HUES48 (cell line): ENCODE measurements around the gene CASP2.

ENCODE experiments used
- H3K27ac ChIP-seq: one replicate; pipeline ENCODE4 v1.7.0; 2013; ENCODE audit warnings: low read depth, low read length, inconsistent platforms
- H3K27me3 ChIP-seq: 2 replicates; pipeline ENCODE4 v1.6.1; 2013; ENCODE audit warnings: mild to moderate bottlenecking, low read length; ENCODE audit not compliant: control insufficient read depth, insufficient read depth
- H3K36me3 ChIP-seq: 2 replicates; pipeline ENCODE4 v1.6.1; 2013; ENCODE audit warnings: low read length; ENCODE audit not compliant: control insufficient read depth, insufficient read depth
- H3K4me1 ChIP-seq: 2 replicates; pipeline ENCODE4 v1.6.1; 2013; ENCODE audit warnings: mild to moderate bottlenecking, low read length; ENCODE audit not compliant: control insufficient read depth, insufficient read depth
- H3K4me3 ChIP-seq: 2 replicates; pipeline ENCODE4 v1.5.1; 2013; ENCODE audit warnings: mild to moderate bottlenecking, low read depth, low read length
- H3K9ac ChIP-seq: 2 replicates; pipeline ENCODE4 v1.6.1; 2013; ENCODE audit warnings: mild to moderate bottlenecking, low read depth, low read length, moderate library complexity
- H3K9me3 ChIP-seq: 2 replicates; pipeline ENCODE4 v1.6.1; 2013; ENCODE audit warnings: low read length; ENCODE audit not compliant: control insufficient read depth, insufficient read depth

The CASP2 gene

DNA sequence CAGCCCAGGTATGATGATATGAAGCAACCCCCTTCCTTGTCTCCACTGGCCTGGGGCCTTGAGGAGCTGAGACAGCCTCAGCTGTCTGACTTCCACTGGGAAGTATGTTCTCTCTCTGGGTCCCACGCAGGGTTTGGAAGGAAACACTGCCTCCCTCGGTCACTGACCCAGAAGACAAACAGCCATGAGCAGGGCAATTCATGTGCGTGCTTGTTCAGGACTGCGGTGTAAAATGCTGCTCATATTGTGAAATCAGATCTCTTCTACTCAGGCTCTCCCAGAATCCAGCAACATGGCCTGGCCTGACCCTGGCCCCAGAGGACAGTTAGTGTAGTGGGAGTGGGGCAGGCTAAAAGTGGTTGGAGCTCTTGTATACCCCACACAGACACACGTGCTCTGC, 30.5 kb downstream of the CASP2 start:
- H3K9ac ChIP-seq: no peak overlapping the region
- no peaks in the 10 kb centered on the region for H3K9me3 ChIP-seq
- H3K36me3 ChIP-seq: no peaks in the 10 kb centered on the region
- no peaks in the 10 kb centered on the region for H3K27me3 ChIP-seq
- H3K27ac ChIP-seq: no peak overlapping the region
- no peaks in the 10 kb centered on the region for H3K4me1 ChIP-seq
- H3K4me3 ChIP-seq: no peak overlapping the region

DNA sequence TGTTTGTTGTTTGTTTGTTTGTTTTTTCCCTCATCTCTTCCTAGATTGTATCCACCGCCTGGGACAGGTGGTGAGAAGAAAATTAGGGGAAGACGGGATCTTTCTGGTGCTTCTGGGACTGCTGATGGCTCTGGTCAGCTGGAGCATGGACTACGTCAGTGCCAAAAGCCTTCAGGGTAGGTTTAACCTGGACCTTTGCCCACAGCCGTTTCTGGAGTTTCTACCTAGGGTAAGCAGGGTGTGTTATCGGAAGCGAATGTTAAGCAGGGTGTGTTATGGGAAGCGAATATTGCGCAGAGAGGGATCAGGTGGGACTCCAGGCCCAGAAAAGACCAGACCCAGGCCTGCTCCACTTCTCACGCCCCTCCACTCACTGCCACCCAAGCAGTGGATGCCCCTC, 32.5 kb downstream of the CASP2 start:
- Histone ChIP-seq H3K27ac (no peak overlapping the region), H3K4me1 (peaks cover 5% of the 10 kb centered on the region; the same call in 1 of the 2 replicates), H3K4me3 (no peak overlapping the region)

DNA sequence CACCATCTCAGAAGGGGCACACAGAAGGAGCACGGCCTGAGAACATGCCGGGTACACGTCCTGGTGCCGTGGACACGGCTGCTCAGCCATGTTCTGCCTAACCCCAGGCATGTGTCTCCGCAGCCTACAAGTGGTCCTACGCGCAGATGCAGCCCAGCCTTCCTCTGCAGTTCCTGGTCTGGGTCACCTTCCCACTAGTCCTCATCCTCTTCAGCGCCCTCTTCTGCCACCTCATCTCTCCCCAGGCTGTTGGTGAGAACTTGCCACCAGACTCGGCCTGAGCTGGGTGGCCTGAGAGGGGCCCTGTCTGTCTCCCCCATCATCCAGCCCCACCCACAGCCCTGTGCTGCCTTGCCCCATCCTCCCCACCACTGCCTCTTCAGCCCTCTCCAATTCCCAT, 33.1 kb downstream of the CASP2 start:
- Histone ChIP-seq H3K36me3 (no peaks in the 10 kb centered on the region), H3K27me3 (no peaks in the 10 kb centered on the region), H3K4me3 (no peak overlapping the region), H3K27ac (no peak overlapping the region), H3K9ac (no peak overlapping the region), H3K4me1 (peaks cover 8% of the 10 kb centered on the region; the same call in 1 of the 2 replicates), H3K9me3 (no peaks in the 10 kb centered on the region)

More for the DNA sequence above, 32.5 kb downstream of the CASP2 start:
- H3K36me3 ChIP-seq: no peaks in the 10 kb centered on the region
- no peaks in the 10 kb centered on the region for H3K9me3 ChIP-seq
- H3K27me3 ChIP-seq: no peaks in the 10 kb centered on the region
- no peak overlapping the region for H3K9ac ChIP-seq

DNA sequence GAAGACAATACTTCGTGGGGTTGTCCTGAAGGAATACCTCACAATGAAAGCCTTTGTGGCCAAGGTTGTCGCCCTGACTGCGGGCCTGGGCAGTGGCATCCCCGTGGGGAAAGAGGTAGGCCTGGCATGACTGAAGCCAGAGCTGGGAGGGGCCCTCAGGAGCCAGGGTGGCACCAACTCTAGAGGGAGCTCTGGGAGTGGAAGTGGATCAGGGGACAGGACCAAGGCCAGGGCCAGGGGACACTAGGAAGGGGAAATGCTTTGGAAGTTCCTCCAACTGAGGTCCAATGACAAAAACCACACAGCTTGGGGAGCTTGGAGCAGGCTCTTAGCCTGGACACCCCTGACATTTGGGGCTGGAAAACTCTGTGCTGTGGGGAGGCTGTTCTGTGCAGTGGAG, 33.6 kb downstream of the CASP2 start:
- H3K4me3 ChIP-seq: no peak overlapping the region
- H3K27ac ChIP-seq: no peak overlapping the region
- H3K36me3 ChIP-seq: no peaks in the 10 kb centered on the region
- no peaks in the 10 kb centered on the region for H3K9me3 ChIP-seq
- H3K27me3 ChIP-seq: no peaks in the 10 kb centered on the region
- no peak overlapping the region for H3K9ac ChIP-seq
- H3K4me1 ChIP-seq: peaks cover 8% of the 10 kb centered on the region; the same call in 1 of the 2 replicates

DNA sequence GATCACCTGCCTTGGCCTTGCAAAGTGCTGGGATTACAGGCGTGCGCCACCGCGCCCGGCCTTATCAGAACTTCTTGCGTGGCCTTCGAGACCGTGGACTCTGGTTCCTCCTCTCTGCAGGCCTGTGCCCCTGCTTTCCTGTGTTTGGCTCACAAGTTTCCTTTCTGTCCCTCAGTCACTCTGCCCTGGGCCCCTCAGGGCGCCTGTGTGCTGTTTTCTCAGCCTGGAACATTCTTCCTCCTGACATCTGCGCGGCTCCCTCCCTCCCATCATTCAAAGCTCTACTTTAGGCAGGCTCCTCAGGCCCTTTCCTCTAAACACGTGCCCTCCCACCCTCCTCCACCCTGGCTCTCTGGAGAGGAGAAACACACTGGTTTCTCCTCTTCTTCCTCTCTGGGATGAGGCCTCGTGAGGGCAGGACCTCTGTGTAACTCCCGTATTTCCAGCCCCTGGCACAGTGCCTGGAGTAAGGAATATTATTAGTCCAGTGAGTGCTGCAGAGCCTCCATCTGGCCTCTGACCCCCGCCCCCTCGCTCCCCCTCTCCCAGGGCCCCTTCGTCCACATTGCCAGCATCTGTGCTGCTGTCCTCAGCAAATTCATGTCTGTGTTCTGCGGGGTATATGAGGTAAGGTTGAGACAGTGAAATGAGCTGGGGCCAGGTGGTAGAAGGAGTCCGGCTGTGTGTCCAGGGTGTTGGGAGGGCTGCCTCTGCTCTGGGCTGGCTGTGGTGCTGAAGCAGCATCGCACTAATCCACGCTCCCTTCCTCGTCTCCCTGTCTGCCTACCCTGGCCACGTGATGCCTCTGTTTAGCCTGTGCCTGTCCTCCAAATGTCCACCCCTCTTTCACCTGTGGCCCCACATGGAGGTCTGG, 34.8 kb downstream of the CASP2 start:
- no peaks in the 10 kb centered on the region for H3K9me3 ChIP-seq
- no peaks in the 10 kb centered on the region for H3K36me3 ChIP-seq
- no peak overlapping the region for H3K4me3 ChIP-seq
- no peak overlapping the region for H3K27ac ChIP-seq
- H3K27me3 ChIP-seq: no peaks in the 10 kb centered on the region
- no peak overlapping the region for H3K9ac ChIP-seq
- peaks cover 8% of the 10 kb centered on the region; the same call in 1 of the 2 replicates for H3K4me1 ChIP-seq

DNA sequence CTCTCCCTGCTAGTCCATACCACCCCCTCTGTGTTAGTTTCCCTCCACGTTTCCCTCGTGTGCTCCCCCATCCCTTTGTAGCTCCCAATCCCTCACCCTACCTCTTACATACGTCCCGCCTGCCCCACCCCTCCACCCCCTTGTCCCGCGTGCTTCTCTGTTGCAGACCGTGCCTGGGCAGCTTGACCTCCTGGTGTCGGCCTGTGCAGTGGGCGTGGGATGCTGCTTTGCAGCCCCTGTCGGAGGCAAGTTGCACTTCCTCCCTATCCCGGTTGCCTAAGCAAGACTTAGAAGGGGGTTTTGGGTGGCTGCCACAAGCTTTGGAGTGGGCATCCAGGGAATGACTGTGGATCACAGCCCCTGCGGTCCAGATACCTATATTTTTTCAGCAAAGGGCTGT, 35.5 kb downstream of the CASP2 start:
- Histone ChIP-seq H3K4me1 (peaks cover 8% of the 10 kb centered on the region; the same call in 1 of the 2 replicates), H3K9ac (no peak overlapping the region)

DNA sequence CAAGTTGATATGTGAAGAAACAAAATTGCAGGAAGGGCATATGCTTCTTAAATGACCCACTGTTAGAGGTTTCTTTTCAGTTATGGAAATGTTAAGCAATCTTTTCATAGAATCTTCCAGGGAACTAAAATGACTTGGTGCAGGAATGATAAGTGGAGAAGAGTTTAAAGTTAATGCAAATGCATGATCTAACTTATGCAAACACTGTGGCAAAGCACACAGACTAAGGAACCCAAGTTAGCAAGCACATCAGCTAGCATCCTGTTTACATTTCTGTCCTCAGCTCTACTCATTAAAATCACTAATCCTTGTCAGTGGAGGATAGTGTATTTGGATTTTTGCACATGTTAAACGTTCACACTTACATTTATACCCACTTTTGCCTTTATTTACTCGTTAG, 37.1 kb downstream of the CASP2 start:
- Histone ChIP-seq H3K27me3 (no peaks in the 10 kb centered on the region), H3K27ac (no peak overlapping the region), H3K36me3 (no peaks in the 10 kb centered on the region), H3K4me1 (peaks cover 8% of the 10 kb centered on the region; the same call in 1 of the 2 replicates), H3K4me3 (no peak overlapping the region), H3K9ac (no peak overlapping the region), H3K9me3 (no peaks in the 10 kb centered on the region)

More for the DNA sequence above, 35.5 kb downstream of the CASP2 start:
- H3K27me3 ChIP-seq: no peaks in the 10 kb centered on the region
- H3K27ac ChIP-seq: no peak overlapping the region
- no peaks in the 10 kb centered on the region for H3K9me3 ChIP-seq
- H3K4me3 ChIP-seq: no peak overlapping the region
- H3K36me3 ChIP-seq: no peaks in the 10 kb centered on the region

DNA sequence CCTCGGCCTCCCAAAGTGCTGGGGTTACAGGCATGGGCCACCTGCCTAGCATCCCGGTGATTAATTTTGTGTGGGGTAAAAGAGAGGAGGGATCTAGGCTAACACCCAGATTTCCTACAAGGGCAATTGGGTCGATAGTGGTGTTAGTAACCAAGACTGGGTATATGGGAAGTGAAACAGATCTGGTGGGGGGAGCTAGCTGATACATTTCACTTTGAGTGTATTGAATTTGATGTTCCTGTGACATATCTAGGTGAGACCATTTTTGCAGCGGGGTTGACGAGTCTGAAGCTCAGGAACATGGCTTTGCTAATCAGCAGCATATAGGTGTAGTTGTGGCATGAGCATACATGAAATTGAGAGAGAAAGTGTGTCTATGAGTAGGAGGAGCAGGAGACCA, 39.8 kb downstream of the CASP2 start:
- no peaks in the 10 kb centered on the region for H3K9me3 ChIP-seq
- no peak overlapping the region for H3K4me3 ChIP-seq
- peaks cover 8% of the 10 kb centered on the region; the same call in 1 of the 2 replicates for H3K4me1 ChIP-seq
- H3K9ac ChIP-seq: no peak overlapping the region
- no peak overlapping the region for H3K27ac ChIP-seq
- H3K27me3 ChIP-seq: no peaks in the 10 kb centered on the region
- H3K36me3 ChIP-seq: no peaks in the 10 kb centered on the region

DNA sequence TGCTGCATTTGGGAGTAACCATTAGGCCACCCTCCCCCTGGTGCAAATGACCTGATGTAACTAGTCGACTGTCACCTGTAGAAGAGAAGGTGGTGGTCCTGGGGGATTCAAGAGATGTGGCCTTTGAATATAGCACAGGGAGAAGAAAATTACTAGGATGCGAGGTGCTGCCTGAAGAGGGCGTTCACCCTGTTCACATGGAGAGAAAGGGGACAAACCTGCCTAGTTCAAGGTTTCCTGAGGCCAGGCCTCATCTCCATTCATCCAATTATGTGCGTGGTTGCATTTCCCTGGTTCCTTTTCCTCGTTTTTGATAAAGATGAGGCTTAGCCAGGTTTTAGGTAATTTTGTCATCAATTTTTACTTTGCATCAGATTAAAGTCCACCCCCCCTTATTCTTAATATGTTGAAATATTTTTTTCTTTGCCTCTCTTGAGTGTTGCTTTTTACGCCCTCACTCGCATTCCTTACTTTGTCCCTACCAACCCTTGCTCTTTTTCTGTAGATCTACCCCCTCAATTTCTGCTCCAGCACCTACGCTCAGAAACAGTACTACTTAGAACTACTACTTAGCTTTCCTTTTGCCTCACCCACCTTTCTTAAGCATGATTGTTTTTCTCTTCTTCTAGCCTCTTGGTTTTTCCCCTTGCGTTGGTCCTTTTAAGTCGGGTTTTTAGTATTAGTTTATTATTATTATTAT, 41.5 kb downstream of the CASP2 start:
- Histone ChIP-seq H3K27ac (no peak overlapping the region), H3K36me3 (no peaks in the 10 kb centered on the region), H3K4me1 (peaks cover 5% of the 10 kb centered on the region; the same call in 1 of the 2 replicates), H3K4me3 (no peak overlapping the region), H3K27me3 (no peaks in the 10 kb centered on the region), H3K9ac (no peak overlapping the region), H3K9me3 (no peaks in the 10 kb centered on the region)

DNA sequence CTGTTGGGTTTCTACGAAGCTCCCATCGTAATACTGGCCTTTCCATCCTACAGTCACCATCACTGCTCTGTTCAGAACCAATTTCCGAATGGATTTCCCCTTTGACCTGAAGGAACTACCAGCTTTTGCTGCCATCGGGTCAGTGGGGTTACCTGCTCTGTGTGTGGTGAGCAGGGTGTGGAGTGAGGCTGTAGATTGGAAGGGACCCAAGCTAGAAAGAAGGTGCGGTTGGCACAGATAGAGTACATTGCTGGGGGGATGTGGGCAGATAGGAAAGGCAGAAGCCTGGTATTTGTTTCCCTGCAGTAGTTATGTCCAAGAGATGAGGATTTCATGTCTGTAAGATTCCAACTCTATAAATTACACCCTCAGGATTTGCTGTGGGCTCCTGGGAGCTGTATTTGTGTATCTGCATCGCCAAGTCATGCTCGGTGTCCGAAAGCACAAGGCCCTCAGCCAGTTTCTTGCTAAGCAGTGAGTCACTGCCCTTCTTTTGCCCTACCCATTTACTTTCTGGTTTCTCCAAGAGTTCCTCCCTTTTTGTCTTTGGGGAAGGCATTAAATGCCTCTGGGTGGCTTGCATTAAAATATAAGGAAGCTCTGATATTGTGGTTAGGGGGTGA, 43.1 kb downstream of the CASP2 start:
- Histone ChIP-seq H3K4me1 (no peaks in the 10 kb centered on the region), H3K27ac (no peak overlapping the region), H3K36me3 (no peaks in the 10 kb centered on the region), H3K9me3 (no peaks in the 10 kb centered on the region), H3K27me3 (no peaks in the 10 kb centered on the region), H3K9ac (no peak overlapping the region), H3K4me3 (no peak overlapping the region)

DNA sequence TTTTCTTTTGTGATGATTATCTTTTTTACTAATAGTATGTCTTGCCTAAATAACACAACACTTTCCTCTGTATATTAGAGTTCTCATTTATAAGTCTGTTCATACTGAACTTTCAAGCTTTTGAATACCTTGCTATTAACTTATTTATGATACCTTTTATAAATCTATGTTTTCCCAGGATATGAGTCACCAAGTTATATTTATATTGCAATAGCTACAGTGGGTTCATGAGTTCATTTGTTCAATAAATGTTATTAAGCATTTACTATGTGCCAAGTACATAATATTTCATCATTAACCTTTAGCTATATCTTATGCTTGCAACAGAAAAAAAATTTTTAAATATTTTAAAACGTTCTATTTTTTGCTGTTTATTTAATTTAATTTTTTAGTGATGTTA, 46.1 kb downstream of the CASP2 start:
- H3K9ac ChIP-seq: no peak overlapping the region
- H3K27ac ChIP-seq: no peak overlapping the region
- no peaks in the 10 kb centered on the region for H3K36me3 ChIP-seq
- no peaks in the 10 kb centered on the region for H3K9me3 ChIP-seq
- H3K4me1 ChIP-seq: no peaks in the 10 kb centered on the region
- no peaks in the 10 kb centered on the region for H3K27me3 ChIP-seq
- no peak overlapping the region for H3K4me3 ChIP-seq
